PFSK-1 (cell line): ENCODE measurements around the gene TAF1C.

Experiments used
- FOXP2 ChIP-seq: optimal IDR thresholded peaks from 2 replicates; pipeline ENCODE3; 2011; ENCODE audit warnings: borderline replicate concordance, control low read depth, inconsistent platforms; ENCODE audit not compliant: insufficient read depth; ENCODE audit errors: extremely low read length, extremely low read depth
- POLR2AphosphoS5 ChIP-seq: IDR thresholded peaks from 2 replicates; pipeline ENCODE4 v1.6.1; 2012; ENCODE audit warnings: low read depth, mild to moderate bottlenecking, control low read depth, low read length, moderate library complexity
- SIN3A ChIP-seq: IDR thresholded peaks from 2 replicates; pipeline ENCODE4 v1.6.1; 2012; ENCODE audit warnings: mild to moderate bottlenecking, low read length, moderate library complexity, borderline replicate concordance; ENCODE audit not compliant: insufficient read depth
- TAF1 ChIP-seq: IDR thresholded peaks from 2 replicates; pipeline ENCODE4 v1.6.1; 2012; ENCODE audit warnings: low read length, control low read depth, borderline replicate concordance; ENCODE audit not compliant: insufficient read depth
- TF ChIP-seq, protein P1 (sequence below), 2 experiments: IDR thresholded peaks; 2 replicates each; pipeline versions ENCODE4 v1.6.1 to v1.8.0; 2011 to 2012; ENCODE audit warnings: low read depth in 2 of 2, low read length in 2 of 2, control low read depth in 1 of 2, inconsistent platforms in 1 of 2, mild to moderate bottlenecking in 1 of 2, moderate library complexity in 1 of 2; ENCODE audit not compliant: insufficient read depth in 1 of 2

Gene TAF1C

GRCh38 chr16:84212154-84212553 lies 25.3 kb upstream of the TAF1C start:
- TF ChIP-seq, protein P1, sequence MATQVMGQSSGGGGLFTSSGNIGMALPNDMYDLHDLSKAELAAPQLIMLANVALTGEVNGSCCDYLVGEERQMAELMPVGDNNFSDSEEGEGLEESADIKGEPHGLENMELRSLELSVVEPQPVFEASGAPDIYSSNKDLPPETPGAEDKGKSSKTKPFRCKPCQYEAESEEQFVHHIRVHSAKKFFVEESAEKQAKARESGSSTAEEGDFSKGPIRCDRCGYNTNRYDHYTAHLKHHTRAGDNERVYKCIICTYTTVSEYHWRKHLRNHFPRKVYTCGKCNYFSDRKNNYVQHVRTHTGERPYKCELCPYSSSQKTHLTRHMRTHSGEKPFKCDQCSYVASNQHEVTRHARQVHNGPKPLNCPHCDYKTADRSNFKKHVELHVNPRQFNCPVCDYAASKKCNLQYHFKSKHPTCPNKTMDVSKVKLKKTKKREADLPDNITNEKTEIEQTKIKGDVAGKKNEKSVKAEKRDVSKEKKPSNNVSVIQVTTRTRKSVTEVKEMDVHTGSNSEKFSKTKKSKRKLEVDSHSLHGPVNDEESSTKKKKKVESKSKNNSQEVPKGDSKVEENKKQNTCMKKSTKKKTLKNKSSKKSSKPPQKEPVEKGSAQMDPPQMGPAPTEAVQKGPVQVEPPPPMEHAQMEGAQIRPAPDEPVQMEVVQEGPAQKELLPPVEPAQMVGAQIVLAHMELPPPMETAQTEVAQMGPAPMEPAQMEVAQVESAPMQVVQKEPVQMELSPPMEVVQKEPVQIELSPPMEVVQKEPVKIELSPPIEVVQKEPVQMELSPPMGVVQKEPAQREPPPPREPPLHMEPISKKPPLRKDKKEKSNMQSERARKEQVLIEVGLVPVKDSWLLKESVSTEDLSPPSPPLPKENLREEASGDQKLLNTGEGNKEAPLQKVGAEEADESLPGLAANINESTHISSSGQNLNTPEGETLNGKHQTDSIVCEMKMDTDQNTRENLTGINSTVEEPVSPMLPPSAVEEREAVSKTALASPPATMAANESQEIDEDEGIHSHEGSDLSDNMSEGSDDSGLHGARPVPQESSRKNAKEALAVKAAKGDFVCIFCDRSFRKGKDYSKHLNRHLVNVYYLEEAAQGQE (IDR thresholded peaks at IDR 0.05; ENCODE audit: insufficient read depth in 1 of 2, low read depth in 2 of 2, low read length in 2 of 2) = no peak
- TF ChIP-seq SIN3A (no peak), FOXP2 (no peak), TAF1 (no peak), POLR2AphosphoS5 (no peak)

DNA sequence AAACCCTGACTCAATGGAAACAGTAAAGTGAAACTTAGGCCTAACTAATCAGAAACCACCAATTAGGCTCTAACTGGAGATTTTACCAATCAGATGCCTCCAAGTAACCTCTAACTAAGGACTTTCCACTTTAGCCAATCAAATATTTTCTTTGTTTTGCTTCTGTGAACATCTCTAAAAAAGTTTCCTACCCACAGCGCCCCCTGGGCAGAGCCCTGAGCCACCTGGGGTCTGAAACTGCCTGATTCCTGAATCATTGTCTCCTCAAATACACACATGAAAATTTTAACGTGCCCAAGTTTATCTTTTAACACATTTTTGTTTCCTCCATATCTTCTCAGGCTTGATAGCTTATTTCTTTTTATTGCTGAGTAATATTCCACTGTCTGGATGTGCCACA lies 23.1 kb upstream of the TAF1C start:
- no peak for TF ChIP-seq SIN3A
- TF ChIP-seq TAF1 = no peak
- TF ChIP-seq FOXP2 = no peak
- TF ChIP-seq POLR2AphosphoS5 = no peak
- TF ChIP-seq, protein P1 (IDR thresholded peaks at IDR 0.05; ENCODE audit: insufficient read depth in 1 of 2, low read depth in 2 of 2, low read length in 2 of 2) = no peak

DNA sequence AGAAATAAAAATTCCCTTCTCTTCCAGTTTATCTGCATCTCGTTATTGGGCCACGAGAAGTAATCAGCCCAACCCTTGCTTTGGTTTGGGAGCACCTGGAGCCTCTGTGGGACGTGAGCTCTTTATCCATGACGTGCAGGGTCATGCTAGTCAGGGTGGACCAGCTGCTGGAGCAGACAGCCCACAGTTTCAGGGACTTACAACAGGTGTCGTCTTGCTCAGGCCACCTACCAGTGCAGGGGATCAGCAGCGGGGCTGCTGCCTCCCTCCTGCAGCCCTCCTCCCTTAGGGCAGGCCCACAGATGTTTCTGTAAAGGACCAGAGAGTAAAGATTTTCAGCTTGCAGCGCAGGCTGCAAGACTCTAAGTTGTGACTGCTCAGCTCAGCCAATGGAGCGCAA lies 21.0 kb upstream of the TAF1C start:
- TF ChIP-seq POLR2AphosphoS5 (no peak), TAF1 (no peak), SIN3A (no peak), FOXP2 (no peak)
- TF ChIP-seq, protein P1 (IDR thresholded peaks at IDR 0.05; ENCODE audit: insufficient read depth in 1 of 2, low read depth in 2 of 2, low read length in 2 of 2) = no peak

DNA sequence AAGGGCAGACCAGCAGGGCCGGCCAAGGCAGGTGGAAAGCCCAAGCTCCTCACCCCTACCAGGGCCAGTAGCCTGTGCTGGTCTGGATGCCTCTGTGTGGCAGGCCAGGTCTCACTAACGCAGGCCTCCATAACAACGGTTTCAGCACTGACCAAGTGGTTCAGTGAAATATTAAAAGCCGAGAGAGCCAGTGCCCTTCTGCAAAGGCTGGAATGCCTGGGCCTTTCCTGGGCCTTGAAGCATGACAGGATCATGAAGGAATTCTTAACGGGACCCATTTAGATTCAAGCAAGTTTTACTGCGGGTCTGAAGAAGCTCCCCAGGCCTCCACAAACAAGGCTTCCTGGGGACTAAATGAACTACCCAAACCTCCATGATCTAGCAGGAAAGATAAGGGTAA lies 20.4 kb upstream of the TAF1C start:
- no peak for TF ChIP-seq SIN3A
- TF ChIP-seq TAF1 = no peak
- no peak for TF ChIP-seq FOXP2
- TF ChIP-seq POLR2AphosphoS5 = no peak
- TF ChIP-seq, protein P1 (IDR thresholded peaks at IDR 0.05; ENCODE audit: insufficient read depth in 1 of 2, low read depth in 2 of 2, low read length in 2 of 2) = no peak
